Measurements from ENCODE around the gene IFI30. TPM values are rescaled to one million over a fixed set of nuclear protein-coding genes. Genes with fewer than 3 reads are reported as not detected.

Gene IFI30
- total and polyA plus RNA-seq, 2 donors (not counting 3 experiments of a cell fraction or from before 2014, with no cell fraction given) = 1.1 to 1.6 TPM

- dilution Hi-C loops (cut with MboI; ENCODE audit: extremely low pct_ligation_motif_present, low sequenced_read_pairs) (no loop called here), intact Hi-C loops (cut with micrococcal nuclease) (no loop called here)
- no peak for FAIRE-seq
- no TSS peak for BruUV-seq (replicated peaks)
- Histone ChIP-seq H3K27me3 (ENCODE audit: control insufficient read depth in 2 of 2, insufficient read depth in 2 of 2, low read length in 2 of 2) (no peaks in the 10 kb centered on the region), H3K27ac (ENCODE audit: insufficient read depth, low read depth, low read length) (no peak overlapping the region), H2AFZ (ENCODE audit: low read depth, low read length) (no peak overlapping the region), H3K79me2 (ENCODE audit: control insufficient read depth, insufficient read depth, low read length) (no peaks in the 10 kb centered on the region), H3K4me3 (replicated peaks in 1 of 3; ENCODE audit: insufficient read depth in 1 of 3, low read depth in 1 of 3, low read length in 3 of 3) (no peak overlapping the region), H3K4me2 (ENCODE audit: insufficient read depth, low read length) (no peak overlapping the region), H3K9me3 (replicated peaks; ENCODE audit: control insufficient read depth, insufficient read depth, low read length) (no peaks in the 10 kb centered on the region), H3K36me3 (ENCODE audit: control insufficient read depth in 2 of 2, extremely low read depth in 1 of 2, insufficient read depth in 2 of 2, low read length in 2 of 2) (no peaks in the 10 kb centered on the region), H3K9me1 (replicated peaks; ENCODE audit: control insufficient read depth, extremely low read depth, insufficient read depth, low read length) (no peaks in the 10 kb centered on the region), H3K4me1 (ENCODE audit: control insufficient read depth, extremely low read depth, insufficient read depth, low read length) (no peaks in the 10 kb centered on the region), H3K9ac (replicated peaks; ENCODE audit: extremely low read depth, insufficient read depth, low read length) (no peak overlapping the region), H4K20me1 (replicated peaks; ENCODE audit: control insufficient read depth, extremely low read depth, insufficient read depth, low read length) (no peaks in the 10 kb centered on the region)
- TF ChIP-seq POLR2AphosphoS5 (IDR thresholded peaks at IDR 0.05; ENCODE audit: insufficient read depth, low read depth, low read length) (no peak), JUN (IDR thresholded peaks at IDR 0.05; ENCODE audit: borderline replicate concordance, insufficient read depth, insufficient read length, low read depth) (no peak), FOS (IDR thresholded peaks at IDR 0.05; ENCODE audit: borderline replicate concordance, insufficient read depth, low read length) (no peak), GATA2 (IDR thresholded peaks at IDR 0.05; ENCODE audit: insufficient read depth, insufficient read length, low read depth, low read length) (no peak), MYC (IDR thresholded peaks at IDR 0.05; ENCODE audit: low read depth, low read length) (no peak)
- TF ChIP-seq, protein P1, sequence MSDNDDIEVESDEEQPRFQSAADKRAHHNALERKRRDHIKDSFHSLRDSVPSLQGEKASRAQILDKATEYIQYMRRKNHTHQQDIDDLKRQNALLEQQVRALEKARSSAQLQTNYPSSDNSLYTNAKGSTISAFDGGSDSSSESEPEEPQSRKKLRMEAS (IDR thresholded peaks at IDR 0.05; ENCODE audit: insufficient read depth, insufficient read length) = no peak
- no peak for DNase-seq (ENCODE audit: low read depth, low spot score)
- POLR2A ChIA-PET = no interaction called here
- CTCF ChIA-PET = interaction anchor here (1.0 to 2.5 kb wide), 4 partner anchors 9 to 72 kb away, joined by 4 to 12 read pairs (median 8); no protein-coding TSS in a partner anchor
Measured at GRCh38 chr19:18185538-18185937, 11.9 kb downstream of the IFI30 start.

- no peak overlapping the region for H3K4me2 ChIP-seq (ENCODE audit: insufficient read depth, low read length)
- no peaks in the 10 kb centered on the region for H3K9me1 ChIP-seq (replicated peaks; ENCODE audit: control insufficient read depth, extremely low read depth, insufficient read depth, low read length)
- intact Hi-C loops (cut with micrococcal nuclease) = no loop called here
- ChIA-PET CTCF (interaction anchor here (0.7 to 4.0 kb wide), 4 partner anchors 42 to 292 kb away, joined by 3 to 100 read pairs (median 22); a partner anchor contains a TSS), POLR2A (no interaction called here)
- no peaks in the 10 kb centered on the region for H3K79me2 ChIP-seq (ENCODE audit: control insufficient read depth, insufficient read depth, low read length)
- H3K9me3 ChIP-seq (replicated peaks; ENCODE audit: control insufficient read depth, insufficient read depth, low read length) = no peaks in the 10 kb centered on the region
- DNase-seq (ENCODE audit: low read depth, low spot score) = no peak
- H3K27ac ChIP-seq (ENCODE audit: insufficient read depth, low read depth, low read length) = no peak overlapping the region
- H4K20me1 ChIP-seq (replicated peaks; ENCODE audit: control insufficient read depth, extremely low read depth, insufficient read depth, low read length) = no peaks in the 10 kb centered on the region
- TF ChIP-seq MYC (IDR thresholded peaks at IDR 0.05; ENCODE audit: low read depth, low read length) (no peak), POLR2AphosphoS5 (IDR thresholded peaks at IDR 0.05; ENCODE audit: insufficient read depth, low read depth, low read length) (no peak), EZH2 (IDR thresholded peaks at IDR 0.05; ENCODE audit: borderline replicate concordance, low read depth, low read length, severe bottlenecking) (no peak), POLR2A (IDR thresholded peaks at IDR 0.05; ENCODE audit: low read depth, low read length) (no peak), FOS (IDR thresholded peaks at IDR 0.05; ENCODE audit: borderline replicate concordance, insufficient read depth, low read length) (no peak)
- TF ChIP-seq, protein P1 (IDR thresholded peaks at IDR 0.05; ENCODE audit: insufficient read depth, insufficient read length) = no peak
- TF ChIP-seq, protein P2, sequence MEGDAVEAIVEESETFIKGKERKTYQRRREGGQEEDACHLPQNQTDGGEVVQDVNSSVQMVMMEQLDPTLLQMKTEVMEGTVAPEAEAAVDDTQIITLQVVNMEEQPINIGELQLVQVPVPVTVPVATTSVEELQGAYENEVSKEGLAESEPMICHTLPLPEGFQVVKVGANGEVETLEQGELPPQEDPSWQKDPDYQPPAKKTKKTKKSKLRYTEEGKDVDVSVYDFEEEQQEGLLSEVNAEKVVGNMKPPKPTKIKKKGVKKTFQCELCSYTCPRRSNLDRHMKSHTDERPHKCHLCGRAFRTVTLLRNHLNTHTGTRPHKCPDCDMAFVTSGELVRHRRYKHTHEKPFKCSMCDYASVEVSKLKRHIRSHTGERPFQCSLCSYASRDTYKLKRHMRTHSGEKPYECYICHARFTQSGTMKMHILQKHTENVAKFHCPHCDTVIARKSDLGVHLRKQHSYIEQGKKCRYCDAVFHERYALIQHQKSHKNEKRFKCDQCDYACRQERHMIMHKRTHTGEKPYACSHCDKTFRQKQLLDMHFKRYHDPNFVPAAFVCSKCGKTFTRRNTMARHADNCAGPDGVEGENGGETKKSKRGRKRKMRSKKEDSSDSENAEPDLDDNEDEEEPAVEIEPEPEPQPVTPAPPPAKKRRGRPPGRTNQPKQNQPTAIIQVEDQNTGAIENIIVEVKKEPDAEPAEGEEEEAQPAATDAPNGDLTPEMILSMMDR (IDR thresholded peaks at IDR 0.05; ENCODE audit: extremely low read depth in 1 of 2, insufficient read depth in 1 of 2, low read depth in 1 of 2, low read length in 2 of 2) = no peak
- H3K9ac ChIP-seq (replicated peaks; ENCODE audit: extremely low read depth, insufficient read depth, low read length) = no peak overlapping the region
- H3K4me3 ChIP-seq (replicated peaks in 1 of 3; ENCODE audit: insufficient read depth in 1 of 3, low read depth in 1 of 3, low read length in 3 of 3) = no peak overlapping the region
- H3K4me1 ChIP-seq (ENCODE audit: control insufficient read depth, extremely low read depth, insufficient read depth, low read length) = peaks cover 14% of the 10 kb centered on the region
- FAIRE-seq = no peak
- BruUV-seq (replicated peaks) = no TSS peak
- no peaks in the 10 kb centered on the region for H3K27me3 ChIP-seq (ENCODE audit: control insufficient read depth in 2 of 2, insufficient read depth in 2 of 2, low read length in 2 of 2)
- no peaks in the 10 kb centered on the region for H3K36me3 ChIP-seq (ENCODE audit: control insufficient read depth in 2 of 2, extremely low read depth in 1 of 2, insufficient read depth in 2 of 2, low read length in 2 of 2)
- dilution Hi-C loops (cut with MboI; ENCODE audit: extremely low pct_ligation_motif_present, low sequenced_read_pairs) = no loop called here
- no peak overlapping the region for H2AFZ ChIP-seq (ENCODE audit: low read depth, low read length)
Measured at GRCh38 chr19:18190278-18190677, 16.7 kb downstream of the IFI30 start.

Measured in endothelial cell of umbilical vein (primary cell).